Kidney (tissue), 14 donors: ENCODE measurements around the gene VEZT. TPM values are rescaled to one million over a fixed set of nuclear protein-coding genes. Genes with fewer than 3 reads are reported as not detected.
A peak's percentile ranks its signal among the peaks of the same experiment; 100 is the strongest.

ENCODE experiments used
- DNase-seq, 5 donors: peaks; one replicate each; pipeline ENCODE4 v3.0.0-alpha.2; 2013 to 2020
- FAIRE-seq: peaks from 2 replicates; lab custom pipeline; 2012; peaks lifted over from hg19 to GRCh38; lab: Jason Lieb, UNC
- H3K27ac ChIP-seq, 2 donors: one replicate each; pipeline ENCODE4 v1.7.0; 2013; ENCODE audit warnings: low read depth in 2 of 2, low read length in 2 of 2, inconsistent platforms in 1 of 2
- H3K27me3 ChIP-seq: one replicate; pipeline ENCODE4 v1.7.1; 2013; ENCODE audit warnings: low read length, inconsistent platforms; ENCODE audit not compliant: control insufficient read depth, insufficient read depth
- H3K36me3 ChIP-seq, 3 donors: one replicate each; pipeline versions ENCODE4 v1.7.0 to v1.7.1; 2013; ENCODE audit warnings: low read length in 3 of 3, control low read depth in 1 of 3, inconsistent platforms in 1 of 3; ENCODE audit not compliant: insufficient read depth in 3 of 3, control insufficient read depth in 2 of 3
- H3K4me1 ChIP-seq, 3 donors: one replicate each; pipeline versions ENCODE4 v1.7.0 to v1.7.1; 2013; ENCODE audit warnings: low read length in 3 of 3, inconsistent platforms in 1 of 3, low read depth in 1 of 3; ENCODE audit not compliant: control insufficient read depth in 2 of 3, insufficient read depth in 2 of 3
- H3K4me3 ChIP-seq, 3 donors: one replicate each; pipeline versions ENCODE4 v1.7.0 to v1.8.1; 2013; ENCODE audit warnings: low read length in 3 of 3, control low read depth in 1 of 3, inconsistent platforms in 1 of 3
- H3K9ac ChIP-seq, 3 donors: one replicate each; pipeline versions ENCODE4 v1.7.0 to v1.7.1; 2013; ENCODE audit warnings: low read length in 3 of 3, control low read depth in 1 of 3, inconsistent platforms in 1 of 3
- H3K9me3 ChIP-seq, 3 donors: one replicate each; pipeline versions ENCODE4 v1.7.0 to v1.7.1; 2013; ENCODE audit warnings: low read length in 3 of 3, control low read depth in 1 of 3, inconsistent platforms in 1 of 3; ENCODE audit not compliant: control insufficient read depth in 2 of 3, insufficient read depth in 1 of 3
- CTCF ChIP-seq: IDR thresholded peaks from 3 replicates; pipeline ENCODE4 v1.5.1; 2012; ENCODE audit warnings: mild to moderate bottlenecking, moderate library complexity, borderline replicate concordance; ENCODE audit not compliant: insufficient read depth; ENCODE audit errors: extremely low read depth
- intact Hi-C: fragments of 100-400 bp; cut with DNase I; formaldehyde crosslinking; loops from one replicate; pipeline ENCODE4 v1.11.1; 2022
- polyA plus RNA-seq: library from polyadenylated mRNA; stranded (reverse); fragments of 350-450 nt; fragmentation: Illumina TruSeq; extraction: RNeasy Lipid Tissue Mini Kit (QIAGEN cat#74804); gene quantifications from one replicate; pipeline ENCODE4 v1.2.3, GENCODE V29; 2014; ENCODE audit warnings: low read depth, low replicate concordance; ENCODE audit not compliant: insufficient read depth
- total RNA-seq: library from RNA; stranded (reverse); fragmentation: NEBNext Ultra II Directional; extraction: Animal tissue kit (Norgen Biotek cat#: 25700); gene quantifications from one replicate; pipeline ENCODE4 v1.2.1, GENCODE V29; 2021
- donor health status: control.
- donor health status: control.
- donor health status: control.
- donor health status: control.
- donor health status: control.
- donor health status: DM: yes; HTN: yes; CAD: no.
- donor health status: Normal renal cell carcinoma (clear cell type).

VEZT gene
- total and polyA plus RNA-seq, 2 donors from 2014 or later, result 24.8 to 69.0 TPM

- H3K36me3 ChIP-seq, result no peaks in the 10 kb centered on the region
- no peaks in the 10 kb centered on the region for H3K27me3 ChIP-seq
- H3K9me3 ChIP-seq, result no peaks in the 10 kb centered on the region
- FAIRE-seq, result no peak
- peak overlapping the region in 2 of 3 donors; percentile 7 to 38 for H3K9ac ChIP-seq
- H3K4me1 ChIP-seq, result peaks cover 0 to 8% (median 2%) of the 10 kb centered on the region in 3 donors
- no peak overlapping the region for H3K27ac ChIP-seq
- peak; percentile 94 for TF ChIP-seq CTCF
- H3K4me3 ChIP-seq, result peak overlapping the region in 2 of 3 donors; percentile 8 to 52
- peak; percentile 83 to 94 (median 86) for DNase-seq
- intact Hi-C loops, result loop anchor here (10.0 kb wide), 1 partner anchor 222 kb away; no protein-coding TSS in a partner anchor
Observed at GRCh38 chr12:95336387-95337067, 118.9 kb downstream of the VEZT start.

- Histone ChIP-seq H3K27ac (no peak overlapping the region), H3K9me3 (no peaks in the 10 kb centered on the region), H3K4me1 (peaks cover 0 to 8% (median 2%) of the 10 kb centered on the region in 3 donors), H3K4me3 (no peak overlapping the region), H3K9ac (no peak overlapping the region), H3K36me3 (no peaks in the 10 kb centered on the region), H3K27me3 (no peaks in the 10 kb centered on the region)
- no peak for TF ChIP-seq CTCF
- intact Hi-C loops, result loop anchor here (10.0 kb wide), 1 partner anchor 222 kb away; no protein-coding TSS in a partner anchor
- FAIRE-seq (no peak), DNase-seq (peak in 3 of 5 donors; percentile 15 to 73 (median 68))
Observed at GRCh38 chr12:95337146-95337545, 119.5 kb downstream of the VEZT start.

GRCh38 chr12:95339086-95339788, 121.6 kb downstream of the VEZT start:
- H3K4me1 ChIP-seq, result peaks cover 0 to 8% (median 2%) of the 10 kb centered on the region in 3 donors
- H3K27ac ChIP-seq, result no peak overlapping the region
- no peaks in the 10 kb centered on the region for H3K27me3 ChIP-seq
- DNase-seq (no peak), FAIRE-seq (no peak)
- H3K36me3 ChIP-seq, result no peaks in the 10 kb centered on the region
- intact Hi-C loops, result loop anchor here (10.0 kb wide), 1 partner anchor 224 kb away; no protein-coding TSS in a partner anchor
- no peak overlapping the region for H3K4me3 ChIP-seq
- TF ChIP-seq CTCF, result no peak
- H3K9ac ChIP-seq, result no peak overlapping the region
- no peaks in the 10 kb centered on the region for H3K9me3 ChIP-seq
